Lung (tissue), 12 donors: ENCODE measurements around the gene ERC2. TPM values are rescaled to one million over a fixed set of nuclear protein-coding genes. Genes with fewer than 3 reads are reported as not detected.

Experiments
- ATAC-seq: fragments of 200-7000 bp; cut with Tn5 transposase; one replicate; pipeline ENCODE4 v1.9.1; 2020; ENCODE audit warnings: moderate number of reproducible peaks; ENCODE audit not compliant: insufficient read depth, low FRiP score
- DNase-seq, 3 donors: peaks; one replicate each; pipeline ENCODE4 v3.0.0-alpha.2; 2013 to 2017
- H3K27ac ChIP-seq, 2 donors: one replicate each; pipeline ENCODE4 v1.5.1; 2013; ENCODE audit warnings: mild to moderate bottlenecking in 2 of 2, moderate library complexity in 2 of 2, control low read depth in 1 of 2, inconsistent platforms in 1 of 2, low read depth in 1 of 2, low read length in 1 of 2
- H3K27me3 ChIP-seq, 3 donors: one replicate each; pipeline ENCODE4 v1.5.1; 2013; ENCODE audit warnings: low read length in 2 of 3; ENCODE audit not compliant: control insufficient read depth in 3 of 3, insufficient read depth in 3 of 3
- H3K36me3 ChIP-seq, 4 donors: one replicate each; pipeline ENCODE4 v1.5.1; 2013; ENCODE audit warnings: low read length in 4 of 4, mild to moderate bottlenecking in 1 of 4, moderate library complexity in 1 of 4; ENCODE audit not compliant: control insufficient read depth in 4 of 4, insufficient read depth in 4 of 4
- H3K4me1 ChIP-seq, 5 donors: one replicate each; pipeline ENCODE4 v1.5.1; 2013; ENCODE audit warnings: low read length in 5 of 5, mild to moderate bottlenecking in 2 of 5, moderate library complexity in 1 of 5; ENCODE audit not compliant: control insufficient read depth in 5 of 5, insufficient read depth in 5 of 5
- H3K4me3 ChIP-seq: one replicate; pipeline ENCODE4 v1.5.1; 2013; ENCODE audit warnings: mild to moderate bottlenecking, control low read depth, moderate library complexity
- H3K9ac ChIP-seq, 2 donors: one replicate each; pipeline ENCODE4 v1.5.1; 2013; ENCODE audit warnings: low read length in 2 of 2, control low read depth in 1 of 2; ENCODE audit not compliant: insufficient read depth in 1 of 2
- H3K9me3 ChIP-seq, 4 donors: one replicate each; pipeline ENCODE4 v1.5.1; 2013; ENCODE audit warnings: low read length in 3 of 4, mild to moderate bottlenecking in 1 of 4, moderate library complexity in 1 of 4; ENCODE audit not compliant: control insufficient read depth in 4 of 4, insufficient read depth in 3 of 4
- WGBS, 2 donors: extraction: QIAGEN DNeasy Blood & Tissue Kit; methylation state at CpG; one replicate each; pipeline ENCODE4 v1.1.7; 2013; 5-methylcytosine and 5-hydroxymethylcytosine counted together
- polyA plus RNA-seq, 2 donors: library from polyadenylated mRNA; stranded (reverse); fragments of 200-250 nt; gene quantifications; one replicate each; pipeline ENCODE4 v1.2.1, GENCODE V29; 2013
- total RNA-seq, 2 donors: library from RNA; depleted of rRNA in 1 of 2; stranded (reverse); fragments of >200 nt in 1 of 2; gene quantifications; one replicate each; pipeline ENCODE4 v1.2.1, GENCODE V29; 2014 to 2021
- TF ChIP-seq, protein P1 (sequence below): IDR thresholded peaks from 2 replicates; pipeline ENCODE4 v1.5.1; 2012; ENCODE audit warnings: mild to moderate bottlenecking; ENCODE audit errors: control extremely low read depth, extremely low read depth
- donor health status: control.
- donor health status: control.
- donor health status: Bipolar disorder and iron deficiency.
- donor health status: healthy.
- donor health status: DM: yes; HTN: yes; CAD: no.

The ERC2 gene
- total and polyA plus RNA-seq, 4 donors: 0.20 to 3.5 (median 0.97) TPM

GRCh38 chr3:55691141-55691540 is 777.1 kb downstream of the ERC2 start:
- TF ChIP-seq, protein P1, sequence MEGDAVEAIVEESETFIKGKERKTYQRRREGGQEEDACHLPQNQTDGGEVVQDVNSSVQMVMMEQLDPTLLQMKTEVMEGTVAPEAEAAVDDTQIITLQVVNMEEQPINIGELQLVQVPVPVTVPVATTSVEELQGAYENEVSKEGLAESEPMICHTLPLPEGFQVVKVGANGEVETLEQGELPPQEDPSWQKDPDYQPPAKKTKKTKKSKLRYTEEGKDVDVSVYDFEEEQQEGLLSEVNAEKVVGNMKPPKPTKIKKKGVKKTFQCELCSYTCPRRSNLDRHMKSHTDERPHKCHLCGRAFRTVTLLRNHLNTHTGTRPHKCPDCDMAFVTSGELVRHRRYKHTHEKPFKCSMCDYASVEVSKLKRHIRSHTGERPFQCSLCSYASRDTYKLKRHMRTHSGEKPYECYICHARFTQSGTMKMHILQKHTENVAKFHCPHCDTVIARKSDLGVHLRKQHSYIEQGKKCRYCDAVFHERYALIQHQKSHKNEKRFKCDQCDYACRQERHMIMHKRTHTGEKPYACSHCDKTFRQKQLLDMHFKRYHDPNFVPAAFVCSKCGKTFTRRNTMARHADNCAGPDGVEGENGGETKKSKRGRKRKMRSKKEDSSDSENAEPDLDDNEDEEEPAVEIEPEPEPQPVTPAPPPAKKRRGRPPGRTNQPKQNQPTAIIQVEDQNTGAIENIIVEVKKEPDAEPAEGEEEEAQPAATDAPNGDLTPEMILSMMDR: no peak
- H3K4me3 ChIP-seq: no peak overlapping the region
- H3K27me3 ChIP-seq: peaks cover 4 to 11% (median 6%) of the 10 kb centered on the region in 3 donors
- WGBS, 2 donors: 56 to 60% methylated on average over 4 of the region's 4 CpGs
- H3K36me3 ChIP-seq: no peaks in the 10 kb centered on the region
- H3K27ac ChIP-seq: no peak overlapping the region
- H3K9ac ChIP-seq: no peak overlapping the region
- no peaks in the 10 kb centered on the region for H3K9me3 ChIP-seq
- H3K4me1 ChIP-seq: peaks cover 0 to 11% (median 0%) of the 10 kb centered on the region in 5 donors
- ATAC-seq (peak; percentile 22), DNase-seq (peak in 1 of 3 donors; percentile 34)

GRCh38 chr3:55690726-55691125 is 777.5 kb downstream of the ERC2 start:
- 61 to 70% methylated on average over 3 of the region's 3 CpGs for WGBS, 2 donors
- Histone ChIP-seq H3K4me3 (no peak overlapping the region), H3K27ac (peak overlapping the region in 1 of 2 donors; percentile 59), H3K27me3 (peaks cover 4 to 11% (median 6%) of the 10 kb centered on the region in 3 donors), H3K9me3 (no peaks in the 10 kb centered on the region), H3K36me3 (no peaks in the 10 kb centered on the region), H3K4me1 (peaks cover 0 to 14% (median 0%) of the 10 kb centered on the region in 5 donors), H3K9ac (no peak overlapping the region)
- ATAC-seq (peak; percentile 32), DNase-seq (no peak)
- TF ChIP-seq, protein P1: no peak

- Histone ChIP-seq H3K27me3 (peaks cover 4 to 11% (median 6%) of the 10 kb centered on the region in 3 donors), H3K9me3 (no peaks in the 10 kb centered on the region), H3K4me1 (peaks cover 0 to 18% (median 0%) of the 10 kb centered on the region in 5 donors), H3K36me3 (no peaks in the 10 kb centered on the region), H3K27ac (no peak overlapping the region), H3K9ac (no peak overlapping the region), H3K4me3 (no peak overlapping the region)
- no peak for DNase-seq
- 48 to 60% methylated on average over 3 of the region's 3 CpGs for WGBS, 2 donors
- TF ChIP-seq, protein P1: no peak
- ATAC-seq: peak; percentile 12
Measured at GRCh38 chr3:55690177-55690576, 778.1 kb downstream of the ERC2 start.

DNA sequence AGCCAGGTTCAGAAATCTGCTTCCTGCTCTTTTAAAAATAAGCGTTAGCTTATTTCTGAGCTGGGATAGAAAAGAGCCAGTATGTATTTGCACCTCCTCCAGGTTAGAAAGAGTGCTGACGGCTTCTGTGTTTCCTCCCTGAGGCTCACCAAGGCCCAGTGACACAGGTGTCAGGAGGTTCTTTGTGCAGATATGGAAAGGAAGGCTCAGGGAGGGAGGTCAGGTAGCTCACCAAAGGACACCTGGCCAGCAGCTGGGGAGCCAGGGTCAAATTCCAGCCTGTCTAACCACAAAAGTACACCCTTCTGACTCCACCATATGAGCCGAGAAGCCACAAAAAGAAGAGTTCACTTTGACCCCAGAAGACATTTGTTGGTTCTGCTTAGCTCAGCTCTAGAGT is 780.1 kb downstream of the ERC2 start:
- Histone ChIP-seq H3K36me3 (no peaks in the 10 kb centered on the region), H3K27me3 (peaks cover 4 to 11% (median 6%) of the 10 kb centered on the region in 3 donors), H3K27ac (no peak overlapping the region), H3K4me3 (no peak overlapping the region), H3K4me1 (peaks cover 0 to 15% (median 0%) of the 10 kb centered on the region in 5 donors), H3K9ac (no peak overlapping the region), H3K9me3 (no peaks in the 10 kb centered on the region)
- DNase-seq: no peak
- ATAC-seq: no peak
- 92 to 93% methylated on average over 3 of the region's 3 CpGs for WGBS, 2 donors
- TF ChIP-seq, protein P1: no peak
